Urothelium cell line (cell line): ENCODE measurements around the gene FAM184A.
A peak's percentile ranks its signal among the peaks of the same experiment; 100 is the strongest.
"Not testable (repeated sequence)": the region's sequence is repeated elsewhere in the genome, so short reads cannot be mapped to it uniquely, and the experiment has no call there.

Experiments
- DNase-seq: peaks from one replicate; pipeline ENCODE4 v3.0.0; 2011; ENCODE audit warnings: low spot score, mixed read lengths
- FAIRE-seq: peaks from 2 replicates; lab custom pipeline; 2011; peaks lifted over from hg19 to GRCh38; lab: Jason Lieb, UNC

The FAM184A gene

DNA sequence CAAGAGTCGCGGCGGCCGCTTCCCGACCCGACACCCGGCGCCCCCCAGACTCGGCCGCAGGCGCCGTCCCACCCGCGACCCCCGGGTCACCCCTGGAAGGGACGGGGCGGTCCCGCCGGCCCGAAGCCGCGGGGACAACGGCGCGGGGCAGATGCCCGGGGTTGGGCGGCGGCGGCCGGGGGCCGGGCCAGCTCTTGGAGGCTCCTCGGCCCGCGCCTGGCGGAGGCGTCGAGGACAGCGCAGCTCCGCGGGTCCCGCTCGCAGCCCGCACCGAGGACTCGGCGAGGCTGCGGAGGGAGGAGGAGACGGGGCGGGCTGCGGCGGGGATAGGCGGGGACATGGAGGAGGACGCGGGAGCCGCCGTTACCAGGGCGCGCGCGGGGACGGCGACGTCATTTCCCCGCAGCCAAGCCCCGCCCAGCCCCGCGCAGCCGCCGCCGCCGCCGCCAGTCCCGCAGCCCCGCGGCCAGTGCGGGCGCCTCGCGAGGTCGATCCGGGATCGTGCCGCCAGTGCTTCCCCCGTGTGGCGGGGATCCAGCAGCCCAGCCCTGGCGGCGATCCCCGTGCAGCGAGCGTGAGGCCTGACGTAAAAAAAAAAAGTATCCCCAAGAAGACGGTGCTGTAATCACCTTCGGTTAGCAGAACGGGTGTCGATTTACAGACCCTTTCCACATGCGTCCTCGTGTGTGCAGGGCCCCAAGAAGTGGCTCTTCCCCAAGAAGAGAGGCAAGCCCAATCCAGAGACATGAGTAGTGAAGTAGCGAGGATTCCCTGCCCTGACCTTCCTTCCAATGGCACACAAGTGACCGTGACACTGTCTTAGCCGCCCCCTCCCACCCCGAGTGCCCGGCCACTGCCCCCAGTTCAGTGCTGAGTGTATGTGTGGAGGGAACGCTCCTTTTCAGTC lies at the start of gene FAM184A:
FAM184A (minus strand) TSS at position 289 of the 907 bp plus-strand sequence. CDS start 365 bp downstream, outside the sequence.
- DNase-seq (peak; percentile 70), FAIRE-seq (no peak)

GRCh38 chr6:119127627-119128026 lies 49.2 kb upstream of the FAM184A start:
- FAIRE-seq (no peak), DNase-seq (no peak)

- no peak for FAIRE-seq
- DNase-seq: no peak
Observed at GRCh38 chr6:119126826-119127225, 48.4 kb upstream of the FAM184A start.

GRCh38 chr6:119126140-119126539 lies 47.7 kb upstream of the FAM184A start:
- FAIRE-seq: no peak

GRCh38 chr6:119125576-119125975 lies 47.1 kb upstream of the FAM184A start:
- FAIRE-seq: no peak
- no peak for DNase-seq

More at GRCh38 chr6:119126140-119126539, 47.7 kb upstream of the FAM184A start:
- DNase-seq: no peak

DNA sequence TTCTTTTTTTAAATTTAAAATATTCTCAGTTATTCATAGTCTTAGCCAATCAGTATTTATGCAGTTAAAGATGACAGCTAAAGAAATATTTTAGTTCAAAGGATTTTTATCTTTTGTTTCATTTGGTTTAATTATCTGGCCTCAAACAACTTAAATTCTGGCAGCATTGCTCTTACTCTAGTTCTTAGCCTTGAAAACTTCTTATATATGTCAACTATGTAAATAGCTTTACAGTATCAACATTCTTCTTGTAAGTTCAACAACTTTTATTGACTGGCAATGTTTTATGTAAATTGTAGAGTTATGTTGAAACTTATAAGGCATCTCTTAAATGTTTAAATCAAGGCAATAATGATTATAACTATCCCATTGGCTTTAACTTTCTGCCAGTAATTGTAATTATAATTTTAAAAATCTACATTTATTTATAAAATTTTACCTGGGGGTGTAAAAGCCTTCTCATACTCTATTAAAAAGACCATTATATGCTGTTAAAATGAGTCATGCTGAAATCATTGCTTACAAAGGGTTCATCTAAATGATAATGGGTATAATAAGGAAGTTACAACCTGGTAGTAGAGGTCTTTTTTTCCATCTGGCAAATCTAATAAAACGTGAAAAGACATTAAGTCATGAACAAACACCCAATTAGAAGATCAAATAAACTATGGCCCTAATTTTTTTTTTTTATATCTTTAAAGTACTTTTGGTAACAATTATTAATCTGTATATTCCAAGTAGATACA lies 45.8 kb upstream of the FAM184A start:
- DNase-seq: no peak
- FAIRE-seq: no peak

DNA sequence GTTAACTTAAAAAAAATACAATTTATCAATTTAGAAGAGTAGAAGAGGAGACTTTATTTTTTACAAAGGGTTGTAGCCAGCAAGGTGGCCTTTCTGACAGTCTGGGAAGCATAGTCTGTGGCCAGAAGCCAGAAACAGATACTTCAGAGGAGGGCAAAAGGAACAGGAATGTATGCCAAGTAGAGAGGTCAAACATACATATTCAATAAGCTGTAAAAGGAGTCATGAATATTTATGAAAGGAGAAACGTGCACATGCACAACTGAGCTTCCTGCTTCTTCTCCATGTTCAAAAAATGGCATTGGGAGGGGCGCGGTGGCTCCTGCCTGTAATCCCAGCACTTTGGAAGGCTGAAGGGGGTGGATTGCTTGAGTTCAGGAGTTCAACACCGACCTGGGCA lies 43.9 kb upstream of the FAM184A start:
- DNase-seq: no peak

DNA sequence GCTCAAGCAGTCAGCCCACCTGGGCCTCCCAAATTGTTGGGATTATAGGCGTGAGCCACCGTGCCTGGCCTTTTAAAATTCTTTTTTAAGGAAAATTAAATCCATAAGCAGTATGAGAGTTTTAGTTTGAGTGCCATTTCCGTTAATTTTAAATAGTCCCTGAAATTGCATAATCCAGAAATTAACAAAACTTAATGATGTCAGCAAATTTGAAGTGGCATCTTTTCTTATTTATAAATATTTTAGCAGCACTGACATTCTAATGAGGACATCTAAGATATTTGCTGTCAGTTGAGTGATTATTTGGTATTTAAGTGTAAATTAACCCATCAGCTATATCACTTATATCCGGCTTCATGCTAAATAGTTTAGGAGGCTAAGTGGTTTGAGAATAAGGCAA lies 42.9 kb upstream of the FAM184A start:
- FAIRE-seq: no peak
- no peak for DNase-seq

More for the DNA sequence above, 43.9 kb upstream of the FAM184A start:
- no peak for FAIRE-seq

- FAIRE-seq (no peak), DNase-seq (no peak)
Observed at GRCh38 chr6:119119989-119120388, 41.5 kb upstream of the FAM184A start.

DNA sequence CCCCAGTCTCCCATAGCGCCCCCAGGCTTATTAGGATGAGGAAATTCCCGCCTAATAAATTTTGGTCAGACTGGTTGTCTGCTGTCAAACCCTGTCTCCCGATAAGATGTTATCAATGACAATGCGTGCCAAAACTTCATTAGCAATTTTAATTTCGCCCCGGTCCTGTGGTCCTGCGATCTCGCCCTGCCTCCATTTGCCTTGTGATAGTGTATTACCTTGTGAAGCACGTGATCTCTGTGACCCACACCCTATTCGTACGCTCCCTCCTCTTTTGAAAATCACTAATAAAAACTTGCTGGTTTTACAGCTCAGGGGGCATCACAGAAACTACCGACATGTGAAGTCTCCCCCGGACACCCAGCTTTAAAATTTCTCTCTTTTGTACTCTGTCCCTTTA lies 40.6 kb upstream of the FAM184A start:
- DNase-seq, FAIRE-seq: not testable (repeated sequence)

GRCh38 chr6:119116712-119117281 lies 38.3 kb upstream of the FAM184A start:
- FAIRE-seq (no peak), DNase-seq (no peak)

GRCh38 chr6:119113961-119114360 lies 35.5 kb upstream of the FAM184A start:
- no peak for FAIRE-seq
- DNase-seq: no peak

DNA sequence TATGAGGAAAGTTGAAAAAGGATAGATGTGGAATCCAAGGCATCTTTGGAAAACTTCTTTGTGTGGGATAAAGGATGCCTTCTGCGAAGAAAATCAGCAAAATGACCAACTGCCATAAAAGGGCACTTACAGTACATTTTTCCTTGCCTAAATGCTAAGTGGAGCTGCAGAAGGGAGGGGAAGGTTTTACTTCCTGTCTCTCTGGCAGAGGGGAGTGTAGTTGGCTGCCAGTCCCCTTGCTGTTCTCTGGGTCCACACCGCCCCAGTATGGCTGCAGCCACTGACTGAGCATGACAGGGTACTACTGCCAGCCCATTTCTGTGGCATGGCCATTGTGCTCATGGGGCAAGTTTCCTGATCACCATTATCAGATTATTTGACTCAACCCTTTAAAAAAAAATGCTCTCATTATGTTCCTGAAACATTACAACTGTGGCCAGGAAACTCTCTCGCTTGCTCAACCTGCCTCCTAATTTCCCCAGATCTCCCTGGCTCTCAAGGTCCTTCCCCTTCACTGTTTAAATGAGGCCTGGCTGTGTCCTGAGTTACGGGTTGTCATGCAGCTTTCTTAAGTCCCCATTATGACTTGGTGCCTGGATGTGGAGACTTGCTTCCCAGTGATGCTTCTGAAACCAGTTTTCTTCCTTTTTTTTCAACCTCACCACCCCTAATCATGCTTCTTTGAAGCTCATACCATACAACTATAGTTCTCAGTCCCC lies 34.5 kb upstream of the FAM184A start:
- no peak for DNase-seq
- no peak for FAIRE-seq

GRCh38 chr6:119110601-119111548 lies 32.4 kb upstream of the FAM184A start:
- FAIRE-seq (peak; percentile 20), DNase-seq (peak; percentile 51)

DNA sequence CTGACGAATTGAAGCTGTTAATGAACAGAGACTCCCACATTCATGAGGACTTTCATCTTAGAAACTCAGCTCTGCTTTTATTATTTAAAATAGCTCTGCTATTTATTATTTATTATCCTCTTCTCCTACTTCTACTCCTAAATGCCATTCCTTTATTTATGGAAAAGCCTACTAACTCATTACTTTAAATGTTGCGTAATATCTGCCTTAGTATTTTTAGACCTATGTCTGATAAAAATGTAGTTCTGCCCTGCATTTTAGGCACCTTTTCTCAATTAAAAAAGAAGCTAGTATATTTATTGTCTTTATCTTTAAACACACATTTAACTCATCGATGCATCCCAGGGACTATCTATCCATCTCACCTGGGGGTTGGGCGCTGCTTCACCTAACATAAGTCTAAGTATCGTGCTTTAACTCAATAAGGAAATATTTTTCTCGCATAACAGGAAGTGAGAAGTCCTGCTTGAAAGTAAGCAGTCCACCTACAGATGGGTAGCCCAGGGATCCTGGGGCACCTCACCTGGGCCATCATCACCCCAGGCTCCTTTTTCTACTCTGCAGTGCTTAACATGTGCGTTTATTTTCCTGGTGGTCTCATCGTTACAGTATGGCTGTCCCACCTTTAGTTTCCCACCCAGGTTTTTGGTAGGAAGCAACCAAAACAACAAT lies 31.3 kb upstream of the FAM184A start:
- FAIRE-seq (no peak), DNase-seq (no peak)

GRCh38 chr6:119108076-119108475 lies 29.6 kb upstream of the FAM184A start:
- FAIRE-seq (no peak), DNase-seq (no peak)

DNA sequence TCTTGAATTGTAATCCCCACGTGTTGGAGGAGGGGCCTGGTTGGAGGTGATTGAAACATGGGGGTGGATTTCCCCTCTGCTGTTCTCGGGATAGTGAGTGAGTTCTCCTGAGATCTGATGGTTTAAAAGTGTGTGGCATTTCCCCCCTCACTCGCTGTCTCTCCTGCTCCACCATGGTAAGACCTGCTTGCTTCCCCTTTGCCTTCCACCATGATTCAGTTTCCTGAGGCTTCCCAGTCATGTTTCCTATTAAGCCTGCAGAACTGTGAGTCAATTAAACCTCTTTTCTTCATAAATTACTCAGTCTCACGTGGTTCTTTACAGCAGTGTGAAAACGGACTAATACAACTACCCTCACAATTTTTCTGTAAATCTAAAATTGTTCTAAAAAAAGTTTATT lies 26.8 kb upstream of the FAM184A start:
- no peak for DNase-seq
- FAIRE-seq: no peak

DNA sequence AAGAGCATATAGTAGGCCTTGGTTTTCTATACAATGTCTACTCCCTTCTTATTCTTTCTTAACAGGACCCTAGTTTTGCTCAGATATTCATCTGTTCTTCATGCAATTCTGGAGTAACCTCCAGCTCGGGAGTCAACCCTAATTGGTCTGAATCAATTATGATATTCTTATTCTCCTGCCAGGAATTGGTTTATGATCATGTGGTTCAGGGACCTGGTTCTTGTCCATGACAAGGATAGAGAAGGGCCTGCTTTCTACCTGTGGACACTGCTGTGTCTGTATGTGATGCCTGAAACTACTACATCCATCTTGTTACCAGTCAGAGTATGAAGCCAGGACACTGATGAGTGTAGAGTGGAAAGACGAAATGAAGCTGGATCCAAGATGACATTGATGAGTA lies 24.4 kb upstream of the FAM184A start:
- no peak for DNase-seq
- FAIRE-seq: no peak

GRCh38 chr6:119100115-119100514 lies 21.7 kb upstream of the FAM184A start:
- FAIRE-seq: no peak

More at GRCh38 chr6:119100115-119100514, 21.7 kb upstream of the FAM184A start:
- no peak for DNase-seq
